Body of pancreas (tissue), 4 donors: ENCODE data around the gene ZNF783. TPM values are rescaled to one million over a fixed set of nuclear protein-coding genes. Genes with fewer than 3 reads are reported as not detected.
"Not testable (repeated sequence)": the region's sequence is repeated elsewhere in the genome, so short reads cannot be mapped to it uniquely, and the experiment has no call there.

ENCODE experiments used
- ATAC-seq: fragments of 150-250 bp; one replicate; pipeline ENCODE4 v1.9.1; 2016
- DNase-seq, 4 donors: peaks; one replicate each; pipeline ENCODE4 v3.0.0-alpha.2; 2019
- H3K27ac ChIP-seq, 4 donors: fragments of 200-600 bp; sonication (generic); 1 replicate in 3 of 4; 2 replicates in 1 of 4; pipeline versions ENCODE4 v1.5.1 to v1.6.1; 2016 to 2019; ENCODE audit warnings: mild to moderate bottlenecking in 1 of 4, mixed read lengths in 1 of 4, moderate library complexity in 1 of 4
- H3K27me3 ChIP-seq, 2 donors: fragments of 200-600 bp; sonication (generic); one replicate each; pipeline ENCODE4 v1.6.0; 2016; ENCODE audit warnings: mild to moderate bottlenecking in 1 of 2
- H3K36me3 ChIP-seq, 2 donors: fragments of 200-600 bp; sonication (generic); replicated peaks in 1 of 2; 2 replicates each; pipeline ENCODE4 v1.5.1; 2016; ENCODE audit warnings: low read depth in 2 of 2; ENCODE audit not compliant: insufficient read depth in 1 of 2
- H3K4me1 ChIP-seq: fragments of 200-600 bp; sonication (generic); one replicate; pipeline ENCODE4 v1.6.0; 2016
- H3K4me3 ChIP-seq, 2 donors: fragments of 200-600 bp; sonication (generic); 1 replicate in 1 of 2; 2 replicates in 1 of 2; pipeline ENCODE4 v1.5.1; 2016 to 2019
- H3K9me3 ChIP-seq, 3 donors: fragments of 200-600 bp; sonication (generic); 1 replicate in 2 of 3; 2 replicates in 1 of 3; pipeline ENCODE4 v1.5.1; 2016
- CTCF ChIP-seq, 7 experiments: fragments of 450-650 bp in 4 of 7; fragments of 200-600 bp in 3 of 7; sonication (generic) in 3 of 7; IDR thresholded peaks; one replicate each; pipeline ENCODE4 v1.5.1; 2016 to 2019; ENCODE audit warnings: antibody characterized with exemption in 7 of 7
- POLR2A ChIP-seq, 3 donors: fragments of 450-650 bp; IDR thresholded peaks; one replicate each; pipeline ENCODE4 v1.6.1; 2016; ENCODE audit warnings: antibody characterized with exemption in 3 of 3, mild to moderate bottlenecking in 2 of 3
- WGBS, 2 donors: methylation state at CpG; one replicate each; pipeline ENCODE4 v1.1.5; 2017; 5-methylcytosine and 5-hydroxymethylcytosine counted together
- intact Hi-C: fragments of 100-400 bp; cut with DNase I; formaldehyde crosslinking; loops from one replicate; pipeline ENCODE4 v1.15.1; 2023
- total RNA-seq, 2 donors: library from RNA; depleted of rRNA; stranded (reverse); fragments of >200 nt; gene quantifications; one replicate each; pipeline ENCODE4 v1.1.0, GENCODE V29; 2016

ZNF783 gene
- total RNA-seq, 2 donors from 2014 or later = 12.5 to 17.5 TPM

- intact Hi-C loops = no loop called here
- peaks cover 6% of the 10 kb centered on the region for H3K4me1 ChIP-seq
- no peak overlapping the region for H3K4me3 ChIP-seq
- no peak overlapping the region for H3K27ac ChIP-seq
- no peaks in the 10 kb centered on the region for H3K36me3 ChIP-seq
- H3K9me3 ChIP-seq = no peaks in the 10 kb centered on the region
- no peaks in the 10 kb centered on the region for H3K27me3 ChIP-seq
- ATAC-seq = no peak
- no peak for DNase-seq
- TF ChIP-seq CTCF (IDR thresholded peaks at IDR 0.05) = no peak
- TF ChIP-seq POLR2A (IDR thresholded peaks at IDR 0.05) = no peak
- WGBS, 2 donors = 10% methylated on average over 3 of the region's 3 CpGs
These were observed 67.3 kb downstream of the ZNF783 start for GRCh38 chr7:149329265-149329664.

GRCh38 chr7:149329766-149330334 lies 67.9 kb downstream of the ZNF783 start:
- Histone ChIP-seq H3K27ac (no peak overlapping the region), H3K27me3 (no peaks in the 10 kb centered on the region), H3K36me3 (no peaks in the 10 kb centered on the region), H3K9me3 (no peaks in the 10 kb centered on the region), H3K4me3 (no peak overlapping the region), H3K4me1 (peaks cover 6% of the 10 kb centered on the region)
- intact Hi-C loops = no loop called here
- TF ChIP-seq CTCF (IDR thresholded peaks at IDR 0.05) (no peak), POLR2A (IDR thresholded peaks at IDR 0.05) (no peak)
- 55 to 58% methylated on average over 3 of the region's 3 CpGs for WGBS, 2 donors
- ATAC-seq = no peak
- DNase-seq = no peak

- Histone ChIP-seq H3K27me3 (no peaks in the 10 kb centered on the region), H3K27ac (no peak overlapping the region), H3K36me3 (no peaks in the 10 kb centered on the region), H3K4me3 (no peak overlapping the region), H3K4me1 (peaks cover 6% of the 10 kb centered on the region), H3K9me3 (no peaks in the 10 kb centered on the region)
- TF ChIP-seq CTCF (IDR thresholded peaks at IDR 0.05) = no peak
- no peak for TF ChIP-seq POLR2A (IDR thresholded peaks at IDR 0.05)
- intact Hi-C loops = no loop called here
- 86 to 92% methylated on average over 2 of the region's 2 CpGs for WGBS, 2 donors
- ATAC-seq (no peak), DNase-seq (no peak)
These were observed 69.0 kb downstream of the ZNF783 start for GRCh38 chr7:149330914-149331567.

GRCh38 chr7:149332602-149333320 lies 70.8 kb downstream of the ZNF783 start:
- H3K27me3 ChIP-seq, H3K4me3 ChIP-seq, DNase-seq, ATAC-seq, H3K9me3 ChIP-seq, H3K4me1 ChIP-seq, H3K27ac ChIP-seq, H3K36me3 ChIP-seq, intact Hi-C loops: not testable (repeated sequence)
- WGBS, 2 donors = 61 to 73% methylated on average over 17 to 18 of the region's 18 CpGs

GRCh38 chr7:149333321-149333717 lies 71.3 kb downstream of the ZNF783 start:
- no peak for DNase-seq
- intact Hi-C loops = no loop called here
- Histone ChIP-seq H3K4me3 (no peak overlapping the region), H3K36me3 (no peaks in the 10 kb centered on the region), H3K27ac (no peak overlapping the region), H3K9me3 (no peaks in the 10 kb centered on the region), H3K4me1 (peaks cover 6% of the 10 kb centered on the region), H3K27me3 (no peaks in the 10 kb centered on the region)
- ATAC-seq = no peak
- TF ChIP-seq POLR2A (IDR thresholded peaks at IDR 0.05) (no peak), CTCF (IDR thresholded peaks at IDR 0.05) (no peak)
